HepG2 (cell line): ENCODE results near the gene NUP62.

Experiments
- EZH2 ChIP-seq: conservative IDR thresholded peaks from 2 replicates; pipeline ENCODE4 v1.6.1; 2012; ENCODE audit warnings: mild to moderate bottlenecking, low read depth, low read length, moderate library complexity
- NBN ChIP-seq: fragments of 450-650 bp; conservative IDR thresholded peaks from 2 replicates; pipeline ENCODE4 v1.6.1; 2017
- NCOA5 ChIP-seq: sonication (generic); formaldehyde crosslinking; IDR thresholded peaks from 2 replicates; pipeline ENCODE4 v1.4.0; 2020; ENCODE audit warnings: missing genetic modification reagents
- SETDB1 ChIP-seq: sonication (generic); formaldehyde crosslinking; IDR thresholded peaks from 2 replicates; pipeline ENCODE4 v1.5.1; 2020; ENCODE audit warnings: missing genetic modification reagents, mild to moderate bottlenecking, borderline replicate concordance
- ZBTB3 ChIP-seq: sonication (generic); formaldehyde crosslinking; IDR thresholded peaks from 2 replicates; pipeline ENCODE4 v1.4.0; 2020; ENCODE audit warnings: low read depth, mild to moderate bottlenecking, moderate library complexity, missing genetic modification reagents, borderline replicate concordance

DNA sequence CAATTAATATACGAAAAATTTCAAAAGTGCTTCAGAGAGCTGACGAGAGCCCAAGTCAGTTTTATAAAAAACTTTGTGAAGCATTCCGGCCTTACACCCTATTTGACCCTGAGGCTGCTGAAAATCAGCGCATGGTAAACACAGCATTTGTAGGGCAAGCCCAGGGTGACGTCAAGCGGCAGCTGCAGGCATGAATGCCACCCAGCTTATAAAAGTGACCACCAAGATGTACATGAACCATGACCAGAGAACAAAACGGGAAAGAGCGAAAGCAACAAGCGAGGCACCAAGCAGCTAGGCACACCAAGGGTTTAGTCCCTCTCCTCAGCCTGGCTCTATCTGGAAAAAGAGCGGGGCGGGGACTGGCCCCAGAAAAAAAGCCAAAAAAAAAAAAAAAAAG, 25.6 kb upstream of the NUP62 start:
- no peak for TF ChIP-seq NBN
- no peak for TF ChIP-seq EZH2
- TF ChIP-seq SETDB1 (CRISPR knock-in tag) = no peak
- no peak for TF ChIP-seq ZBTB3
- no peak for TF ChIP-seq NCOA5 (CRISPR knock-in tag)
